NCI-H1105 treated with DMSO at 0.1 percent for 48 hours (cell line): ENCODE data around the gene CUX1.
"Not testable (repeated sequence)": the region's sequence is repeated elsewhere in the genome, so short reads cannot be mapped to it uniquely, and the experiment has no call there.

Source experiments
- DNase-seq: peaks from one replicate; lab custom pipeline; 2025; lab: John Stamatoyannopoulos, UW

Gene CUX1

DNA sequence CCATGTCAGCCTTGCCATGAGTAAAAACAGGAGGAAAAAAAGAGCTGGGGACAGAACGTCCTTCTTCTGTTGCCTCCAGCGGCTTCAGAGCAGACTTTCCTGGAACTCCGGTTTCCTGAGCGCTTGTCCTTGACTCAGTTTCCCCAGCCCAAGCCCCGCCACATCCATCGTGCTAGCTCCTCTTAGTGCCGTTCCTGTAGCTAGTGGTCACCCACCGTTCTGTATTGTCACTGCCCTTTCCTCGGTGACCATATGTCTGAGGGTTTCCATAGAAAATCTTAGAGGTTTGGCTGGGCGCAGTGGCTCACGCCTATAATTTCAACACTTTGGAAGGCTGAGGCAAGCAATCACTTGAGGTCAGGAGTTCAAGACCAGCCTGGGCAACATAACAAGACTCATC lies 100.1 kb downstream of the CUX1 start:
- no peak for DNase-seq

DNA sequence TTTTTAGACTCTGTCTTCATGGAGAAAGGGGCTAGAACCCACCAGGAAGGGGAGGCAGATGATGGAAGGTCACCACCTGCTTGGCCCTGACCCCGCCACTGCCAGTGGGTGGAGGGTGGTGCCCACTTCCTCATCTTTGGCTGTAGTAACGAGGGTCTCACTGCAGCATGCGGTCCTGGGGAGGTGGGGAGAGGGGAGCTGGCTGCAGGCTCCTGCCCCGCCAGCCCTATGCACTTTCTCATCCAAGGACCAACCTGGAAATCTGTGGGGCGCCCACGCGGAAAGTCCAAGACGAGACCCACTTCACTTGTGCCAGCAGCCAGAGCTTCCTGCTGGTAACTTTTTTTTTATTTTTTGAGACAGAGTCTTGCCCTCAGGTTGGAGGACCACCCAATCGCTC lies 101.0 kb downstream of the CUX1 start:
- DNase-seq = no peak

DNA sequence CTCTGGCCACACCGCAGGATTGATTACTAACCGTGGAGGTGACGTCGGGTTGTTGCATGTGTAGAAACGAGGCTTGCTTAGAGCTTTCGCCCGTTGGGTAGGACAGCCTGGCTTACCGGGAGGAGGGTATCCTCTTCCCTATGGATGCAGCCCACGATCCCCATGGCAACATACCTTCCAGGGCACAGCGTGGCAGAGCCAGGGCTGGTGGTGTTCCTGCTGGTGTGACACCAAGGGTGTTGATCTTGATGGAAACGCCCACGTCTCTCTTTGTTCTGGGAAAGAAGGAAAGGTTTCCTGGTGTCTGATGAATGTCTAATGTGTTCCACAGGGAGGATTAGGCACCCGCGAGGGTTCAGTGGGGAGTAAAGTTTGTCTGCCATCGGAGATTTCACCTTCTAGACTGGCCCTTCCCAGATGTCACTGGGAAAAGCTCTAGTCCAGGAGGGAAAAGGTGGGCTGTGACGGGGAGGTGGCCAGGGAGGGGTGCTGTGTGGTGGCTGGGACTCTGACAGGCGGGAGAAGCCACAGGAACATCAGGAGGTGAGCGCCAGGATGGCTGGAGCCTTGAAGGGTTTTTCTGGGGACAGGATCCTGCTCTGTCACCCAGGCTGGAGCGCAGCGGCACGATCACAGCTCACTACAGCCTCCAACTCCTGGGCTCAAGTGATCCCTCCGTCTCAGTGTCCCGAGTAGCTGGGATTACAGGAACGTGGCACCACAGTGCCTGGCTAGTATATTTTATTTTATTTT lies 102.1 kb downstream of the CUX1 start:
- DNase-seq = no peak

DNA sequence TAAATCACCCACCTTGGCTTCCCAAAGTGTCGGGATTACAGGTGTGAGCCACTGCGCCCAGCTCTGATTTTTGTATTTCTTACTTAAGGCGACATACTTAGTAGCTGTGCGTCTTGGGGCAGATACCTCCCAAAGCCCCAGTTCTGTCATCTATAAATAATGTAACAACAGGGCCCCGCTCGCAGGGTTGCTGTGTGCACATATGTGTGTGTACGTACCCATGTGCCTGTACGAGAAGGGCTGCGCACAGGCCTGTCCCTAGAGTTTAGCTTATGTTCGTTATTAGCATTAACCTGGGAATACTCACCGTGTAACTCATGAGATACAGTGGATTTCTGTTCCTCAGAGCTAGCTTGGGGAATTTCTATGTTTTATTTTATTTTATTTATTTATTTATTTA lies 103.6 kb downstream of the CUX1 start:
- no peak for DNase-seq

DNA sequence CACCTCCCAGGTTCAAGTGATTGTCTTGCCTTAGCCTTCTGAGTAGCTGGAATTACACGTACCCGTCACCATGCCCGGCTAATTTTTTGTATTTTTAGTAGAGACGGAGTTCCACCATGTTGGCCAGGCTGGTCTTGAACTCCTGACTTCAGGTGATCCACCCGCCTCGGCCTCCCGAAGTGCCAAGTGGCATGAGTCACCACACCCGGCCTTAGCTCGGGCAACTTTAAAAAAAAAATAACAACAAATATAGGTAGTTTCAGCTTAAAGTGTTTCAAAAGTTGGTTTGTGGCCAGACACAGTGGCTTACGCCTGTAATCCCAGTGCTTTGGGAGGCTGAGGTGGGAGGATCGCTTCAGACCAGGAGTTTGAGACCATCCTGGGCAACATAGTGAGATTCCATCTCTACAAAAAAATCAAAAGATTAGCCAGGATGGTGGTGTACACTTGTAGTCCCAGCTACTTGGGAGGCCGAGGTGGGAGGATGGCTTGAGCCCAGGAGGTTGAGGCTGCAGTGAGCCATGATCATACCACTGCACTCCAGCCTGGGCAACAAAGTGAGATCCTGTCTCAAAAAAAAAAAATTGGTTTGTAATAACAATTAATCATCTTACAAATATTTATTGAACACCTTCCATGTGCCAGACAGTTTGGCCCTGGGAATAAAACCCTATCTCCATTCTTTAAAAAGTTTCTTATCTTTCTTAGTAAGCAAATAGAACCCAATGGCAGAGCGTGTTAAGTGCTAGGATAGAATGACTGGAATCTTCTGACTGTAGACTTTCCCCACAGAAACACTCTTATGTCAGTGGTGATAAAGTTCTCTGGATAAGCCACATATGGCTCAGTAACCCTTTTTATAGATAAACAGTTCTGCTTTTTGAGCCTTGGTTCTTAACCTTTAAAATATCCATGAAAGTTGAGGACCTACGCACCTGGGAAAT lies 104.4 kb downstream of the CUX1 start:
- not testable (repeated sequence) for DNase-seq

DNA sequence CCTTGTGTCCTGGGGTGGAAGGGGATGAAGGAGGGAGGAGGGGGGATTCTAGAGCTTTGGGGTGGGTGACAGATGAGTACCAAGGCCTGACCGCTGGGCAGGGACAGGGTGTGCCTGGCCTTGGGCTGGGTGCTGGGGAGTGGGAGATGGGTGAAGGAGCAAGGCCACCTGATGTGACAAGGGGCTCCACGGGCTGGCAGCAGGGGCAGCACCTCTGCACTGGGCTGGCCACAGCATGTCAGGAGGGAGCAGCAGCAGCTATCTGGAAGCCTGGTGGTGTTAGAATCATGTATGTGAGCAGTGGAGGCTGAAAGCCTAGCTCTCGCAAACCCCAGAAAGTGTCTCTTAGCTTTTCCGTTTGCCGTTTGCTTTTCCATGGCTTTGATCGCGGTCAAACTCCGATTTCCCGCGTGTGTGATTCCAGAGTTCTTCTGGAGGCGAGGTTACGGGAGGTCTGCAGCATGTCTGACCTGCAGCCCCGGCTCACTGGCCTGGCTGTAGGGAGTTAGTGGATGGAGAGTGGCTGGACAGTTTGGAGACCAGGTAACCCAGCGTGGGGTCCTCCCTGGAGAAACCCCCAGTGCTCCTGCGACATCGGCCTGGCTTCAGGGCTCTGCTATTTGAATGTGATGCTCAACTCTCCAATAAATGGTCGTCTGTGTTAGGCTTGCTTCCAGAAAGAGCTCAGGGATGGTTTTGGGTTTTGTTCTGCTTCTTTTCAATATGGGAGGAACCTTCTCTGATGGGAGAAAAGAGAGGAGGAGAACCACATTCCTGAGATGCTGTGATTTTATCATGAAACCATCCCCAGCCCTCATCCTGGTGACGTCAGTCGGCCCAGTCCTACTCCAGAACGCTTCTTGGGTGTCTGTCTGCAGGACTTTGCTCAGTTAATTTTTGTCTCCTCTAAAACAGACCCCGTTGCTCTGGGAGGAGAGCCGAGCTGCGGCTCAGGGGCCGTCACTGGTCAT lies 105.5 kb downstream of the CUX1 start:
- DNase-seq = no peak

DNA sequence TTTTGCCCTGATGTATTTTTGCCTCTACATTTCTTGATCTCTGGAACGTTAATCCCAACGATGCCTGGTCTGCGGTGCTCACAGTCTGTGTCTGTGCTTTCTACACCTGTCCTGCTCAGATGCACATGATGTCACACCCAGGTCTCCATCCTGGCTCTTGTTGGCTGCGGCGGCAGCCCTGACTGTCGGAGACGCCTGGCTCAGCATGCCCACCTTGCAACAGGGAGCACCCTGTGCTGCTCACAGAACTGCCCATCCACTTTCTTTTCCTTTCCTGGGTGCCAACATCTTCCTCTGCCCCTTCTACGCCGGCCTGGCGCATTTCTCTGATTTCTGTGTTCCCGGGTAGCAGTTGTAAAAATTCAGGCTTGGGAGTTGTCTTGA lies 106.2 kb downstream of the CUX1 start:
- DNase-seq = no peak

DNA sequence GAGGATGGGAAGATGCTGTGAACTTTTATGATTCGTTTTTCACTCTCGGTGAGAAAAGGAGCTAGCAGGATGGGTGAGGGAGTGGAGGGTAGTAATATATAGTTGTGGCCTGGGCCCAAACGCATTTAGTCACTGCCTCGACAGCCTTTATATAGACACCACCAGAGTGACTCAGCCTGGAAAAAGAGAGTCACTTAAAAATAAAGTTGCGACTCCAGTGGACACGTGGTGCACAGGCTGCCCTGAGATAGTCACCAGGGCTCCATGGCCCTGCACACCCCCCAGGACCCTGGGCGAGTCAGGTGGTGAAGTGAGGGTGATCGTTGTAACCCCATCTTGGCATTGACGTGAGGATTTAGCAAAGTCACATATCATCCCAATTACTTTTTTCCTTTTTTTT lies 106.7 kb downstream of the CUX1 start:
- DNase-seq = no peak

DNA sequence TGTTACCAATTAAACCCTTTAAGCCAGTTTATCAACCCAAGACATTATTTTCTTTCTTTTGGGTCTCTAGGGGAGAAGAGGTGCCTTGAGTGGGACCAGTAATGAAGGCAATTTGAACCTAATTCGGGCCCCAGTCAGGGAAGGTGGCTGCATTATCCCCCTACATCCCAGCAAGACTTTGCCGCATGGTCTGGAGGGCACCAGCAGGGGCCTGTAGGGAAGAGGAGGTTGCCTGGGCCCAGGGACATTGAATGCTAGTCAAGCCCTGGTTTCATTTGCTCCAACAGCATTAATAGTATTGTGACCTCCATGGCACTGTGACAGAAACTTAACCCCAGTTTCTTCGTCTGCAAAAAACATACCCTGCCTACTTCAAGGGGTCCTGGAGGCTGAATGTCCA lies 108.8 kb downstream of the CUX1 start:
- no peak for DNase-seq

DNA sequence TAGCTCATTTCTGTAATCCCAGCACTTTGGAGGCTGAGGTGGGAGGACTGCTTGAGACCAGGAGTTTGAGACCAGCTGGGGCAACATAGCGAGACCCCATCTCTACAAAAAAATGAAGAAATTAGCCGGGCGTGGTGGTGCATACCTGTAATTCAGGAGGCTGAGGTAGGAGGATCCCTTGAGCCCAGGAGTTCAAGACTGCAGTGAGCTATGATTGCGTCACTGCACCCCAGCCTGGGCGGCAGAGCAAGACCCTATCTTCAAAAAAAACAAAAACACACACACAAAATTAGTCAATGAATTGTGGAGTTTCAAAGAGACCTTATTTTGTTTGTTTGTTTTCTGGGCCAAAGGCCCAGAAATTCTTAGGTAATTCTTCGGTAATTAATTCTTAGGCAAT lies 110.0 kb downstream of the CUX1 start:
- DNase-seq = no peak

DNA sequence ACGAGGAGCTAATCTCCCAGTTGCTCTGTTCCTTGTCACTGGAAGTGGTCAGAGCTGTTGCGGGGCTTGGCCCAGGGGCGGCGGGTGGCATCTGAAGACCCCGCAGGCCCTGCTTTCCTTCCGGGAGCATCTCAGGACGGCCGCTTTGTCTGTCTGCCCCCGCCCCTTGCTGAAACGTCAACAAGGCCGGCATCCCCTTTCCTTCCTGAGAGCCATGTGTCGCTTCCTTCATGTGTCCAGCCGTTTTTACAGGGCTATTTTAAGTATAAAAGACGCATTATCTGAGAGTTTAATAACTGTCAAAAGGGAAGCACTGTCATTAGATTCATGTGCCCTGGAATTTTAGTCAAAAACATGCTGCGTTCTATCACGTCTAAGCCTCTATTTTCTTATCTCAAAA lies 110.4 kb downstream of the CUX1 start:
- no peak for DNase-seq

DNA sequence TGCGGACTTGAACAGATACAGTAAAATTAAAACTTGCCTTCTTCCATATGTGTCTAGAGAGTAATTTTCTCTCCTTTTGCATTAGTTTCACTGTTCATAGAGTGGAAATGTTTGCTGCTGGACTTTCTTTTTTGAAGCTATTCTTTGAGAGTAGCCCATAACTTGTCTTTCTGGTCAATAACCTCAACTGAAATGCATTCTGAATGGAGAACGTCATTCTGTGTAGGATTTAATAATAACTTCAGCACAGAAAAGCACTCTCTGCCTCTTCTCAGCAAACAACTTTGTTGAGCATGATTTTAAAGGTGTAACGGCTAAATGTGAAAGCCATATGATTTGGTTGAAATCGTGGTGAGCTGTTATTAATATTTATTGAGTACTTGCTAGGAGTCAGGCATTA lies 111.8 kb downstream of the CUX1 start:
- DNase-seq = no peak

DNA sequence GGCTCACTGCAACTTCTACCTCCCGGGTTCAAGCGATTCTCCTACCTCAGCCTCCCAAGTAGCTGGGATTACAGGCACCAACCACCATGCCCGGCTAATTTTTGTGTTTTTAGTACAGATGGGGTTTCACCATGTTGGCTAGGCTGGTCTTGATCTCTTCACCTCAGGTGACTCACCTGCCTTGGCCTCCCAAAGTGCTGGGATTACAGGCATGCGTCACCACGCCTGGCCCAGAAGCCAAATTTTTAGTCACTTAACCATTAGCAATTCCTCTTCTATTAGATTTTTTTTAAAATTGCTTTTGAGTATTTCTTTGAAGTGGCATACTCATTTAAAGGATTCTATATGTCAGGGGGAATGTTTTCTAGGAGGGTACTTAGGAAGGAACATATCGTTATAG lies 112.5 kb downstream of the CUX1 start:
- DNase-seq = not testable (repeated sequence)

DNA sequence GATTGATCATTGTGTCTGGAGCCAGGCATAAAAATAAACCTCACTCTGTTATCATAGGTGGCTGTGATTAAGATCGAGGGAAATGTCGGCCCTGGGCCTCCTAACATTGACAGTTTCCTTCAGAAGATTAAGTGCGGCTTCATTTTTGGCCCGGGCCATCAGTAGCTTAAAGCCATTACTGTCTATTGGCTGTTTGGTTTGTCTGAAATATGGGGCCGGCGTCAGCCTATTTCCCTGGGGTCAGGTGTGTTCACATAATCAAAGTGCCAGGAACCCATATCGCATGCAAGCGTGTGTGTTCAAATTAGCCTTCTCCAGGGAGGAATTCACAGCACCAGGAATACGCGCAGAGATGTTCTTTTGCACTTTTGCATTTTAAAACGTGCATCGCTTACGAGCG lies 114.7 kb downstream of the CUX1 start:
- DNase-seq = no peak

DNA sequence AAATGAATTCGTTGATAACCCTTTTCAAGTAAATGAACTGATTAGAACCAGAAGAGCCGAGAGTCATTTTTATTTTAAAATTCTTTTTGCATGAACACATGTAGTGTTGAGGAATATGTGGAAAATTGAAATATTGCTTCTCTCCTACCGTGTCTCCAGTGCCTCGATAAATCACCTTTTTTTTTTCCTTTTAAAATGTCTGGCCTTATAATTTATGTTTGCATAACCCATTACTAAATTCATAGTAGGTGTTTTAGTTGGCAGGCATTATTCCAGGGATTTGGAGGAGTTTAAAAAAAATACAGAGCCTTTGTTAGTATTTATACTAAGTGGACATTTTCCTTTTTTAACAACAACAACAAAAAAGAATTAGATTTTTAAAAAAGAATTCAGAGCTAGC lies 115.6 kb downstream of the CUX1 start:
- DNase-seq = no peak

DNA sequence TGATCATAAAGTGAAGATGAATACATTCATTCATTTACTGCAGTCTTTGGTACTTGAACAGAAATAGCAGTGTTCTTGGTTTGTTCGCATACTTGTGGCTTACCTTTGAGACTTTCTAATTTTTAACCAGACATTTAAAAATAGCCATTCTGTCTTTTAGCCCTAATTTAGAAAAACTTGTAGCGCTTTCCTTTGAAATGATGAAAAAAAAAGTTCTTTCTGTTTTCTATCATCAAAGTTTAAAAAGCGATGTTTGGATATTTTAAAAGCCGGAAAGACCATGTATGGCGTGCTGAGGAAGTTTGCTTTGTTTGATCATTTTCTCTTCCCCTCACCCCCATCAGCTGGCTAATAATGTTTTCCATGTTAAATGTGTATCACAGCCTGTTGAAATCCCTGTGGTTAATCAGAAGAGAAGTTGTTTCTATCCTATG lies 116.3 kb downstream of the CUX1 start:
- DNase-seq = no peak

DNA sequence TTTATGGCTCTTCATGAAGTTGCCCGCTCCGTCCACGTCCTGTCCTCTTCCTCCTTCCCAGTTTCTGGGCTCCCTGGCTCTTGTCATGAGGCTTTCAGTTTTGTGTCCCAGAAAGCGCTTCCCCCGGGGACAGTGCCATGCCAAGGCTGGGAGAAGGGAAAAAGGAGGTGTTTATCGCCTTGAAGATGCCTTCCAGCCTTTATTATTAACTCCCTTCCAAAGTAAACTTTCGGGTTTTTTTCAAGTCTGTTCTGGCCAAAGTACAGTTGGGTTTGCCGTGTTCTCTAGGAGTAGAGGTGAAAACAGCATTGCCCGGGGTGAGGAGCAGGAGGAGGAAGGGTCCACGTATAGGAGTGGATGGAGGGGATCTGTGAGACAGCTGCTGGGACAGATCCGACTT lies 117.2 kb downstream of the CUX1 start:
- DNase-seq = no peak

DNA sequence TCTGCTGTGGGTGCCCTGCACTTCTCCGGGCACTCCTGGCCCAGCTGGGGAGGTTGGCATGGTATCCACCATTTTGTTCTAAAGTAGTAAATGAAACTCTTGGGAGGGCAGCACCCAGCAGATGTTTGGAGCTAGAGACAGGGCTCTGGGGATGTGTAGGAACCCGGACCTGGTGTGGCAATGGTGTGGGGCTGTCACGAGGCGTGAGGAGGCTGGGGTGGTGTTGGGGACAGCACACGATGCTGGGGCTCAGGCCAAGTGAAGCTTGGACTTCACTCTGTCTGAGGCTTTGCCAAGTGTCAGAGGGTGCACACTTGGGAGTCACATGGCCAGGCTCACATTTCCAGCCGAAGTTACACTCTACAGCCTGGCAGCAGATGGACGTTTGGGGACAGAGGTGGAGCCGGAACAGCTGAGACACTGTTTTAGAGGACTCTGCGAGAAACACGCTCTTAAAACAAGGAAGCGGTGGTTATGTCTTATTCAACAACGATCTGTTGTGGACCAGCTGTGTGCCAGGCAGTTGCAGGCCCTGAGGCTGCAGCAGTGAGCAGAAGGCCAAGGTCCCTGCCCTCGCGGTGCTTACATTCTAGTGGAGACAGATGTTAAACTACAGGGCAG lies 118.2 kb downstream of the CUX1 start:
- DNase-seq = no peak

DNA sequence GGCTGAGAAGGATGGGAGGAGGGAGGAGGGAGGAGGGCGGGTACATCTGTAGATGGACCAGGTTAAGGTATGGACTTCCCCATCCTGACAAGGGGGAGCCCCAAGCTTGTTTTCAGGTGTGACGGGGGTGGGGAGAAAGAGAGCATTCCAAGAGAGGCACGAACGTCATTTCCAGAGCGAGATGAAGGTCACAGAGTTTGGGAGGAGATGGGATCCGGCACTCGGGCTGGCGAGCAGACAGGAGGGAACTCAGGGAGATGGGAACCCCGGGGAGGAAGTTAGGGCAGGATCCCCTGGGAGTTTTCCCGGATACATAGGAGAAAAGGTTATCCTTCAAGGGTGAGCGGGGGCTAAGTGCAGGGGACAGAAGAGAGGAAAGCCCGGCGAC lies 118.8 kb downstream of the CUX1 start:
- no peak for DNase-seq

DNA sequence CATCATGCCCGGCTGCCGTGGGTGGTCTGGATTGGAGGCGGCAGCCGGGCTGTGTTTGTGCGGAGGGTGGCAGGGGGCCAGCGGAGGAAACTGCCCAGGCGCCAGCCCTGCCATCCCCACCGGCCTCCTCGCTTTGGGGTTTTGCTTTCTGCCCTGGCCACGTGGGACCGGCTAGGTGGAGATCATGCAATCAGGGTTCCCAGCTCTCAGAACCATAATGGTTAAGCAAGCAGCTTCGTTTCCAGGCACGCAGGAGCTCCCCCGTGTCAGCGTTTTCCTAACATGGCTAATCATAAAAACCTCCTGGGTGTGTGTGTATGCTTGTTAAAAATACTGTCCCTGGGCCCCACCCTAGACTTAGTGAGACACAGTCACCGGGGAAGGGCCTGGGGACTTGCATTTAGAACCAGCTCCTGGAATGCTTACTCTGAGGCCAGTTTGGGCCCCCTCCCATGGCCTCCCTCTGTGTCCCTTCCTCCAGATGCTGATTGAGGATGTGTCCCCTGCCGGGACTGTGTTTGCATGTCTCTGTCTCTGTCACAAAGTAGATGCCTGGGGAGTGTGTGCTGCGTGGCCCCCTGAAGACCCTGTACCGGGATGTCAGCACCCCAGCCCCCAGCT lies 119.3 kb downstream of the CUX1 start:
- no peak for DNase-seq
